CD4-positive, alpha-beta T cell (primary cell): ENCODE measurements around the gene CDK17. TPM values are rescaled to one million over a fixed set of nuclear protein-coding genes. Genes with fewer than 3 reads are reported as not detected.

ENCODE experiments used
- ATAC-seq: fragments of 200-7000 bp; cut with Tn5 transposase; one replicate; pipeline ENCODE4 v1.10.0; 2022; ENCODE audit warnings: mild to moderate bottlenecking; ENCODE audit not compliant: poor library complexity
- CTCF ChIA-PET: fragments of 350-600 bp; sonication (Branson Sonifier 250); formaldehyde crosslinking; loops from one replicate; lab custom pipeline; 2021; ENCODE audit warnings: antibody characterized with exemption, inconsistent platforms; lab: Charles Lee
- POLR2A ChIA-PET: fragments of 350-600 bp; sonication (Branson Sonifier 250); formaldehyde crosslinking; loops from one replicate; lab custom pipeline; 2021; ENCODE audit warnings: antibody characterized with exemption, inconsistent platforms; lab: Charles Lee
- DNase-seq, 14 experiments: peaks; one replicate each; pipeline ENCODE4 v3.0.0-alpha.2; 2013 to 2020; ENCODE audit warnings: mixed read lengths in 2 of 14
- H3K27ac ChIP-seq, 2 donors: one replicate each; pipeline versions ENCODE4 v1.5.1 to v1.7.0; 2013; ENCODE audit warnings: low read length in 2 of 2, low read depth in 1 of 2, mild to moderate bottlenecking in 1 of 2
- H3K27me3 ChIP-seq, 2 experiments: 1 replicate in 1 of 2; 2 replicates in 1 of 2; pipeline versions ENCODE4 v1.6.1 to v1.7.0; 2013; ENCODE audit warnings: low read length in 2 of 2, control low read depth in 1 of 2, mild to moderate bottlenecking in 1 of 2, moderate library complexity in 1 of 2; ENCODE audit not compliant: insufficient read depth in 2 of 2, control insufficient read depth in 1 of 2
- H3K36me3 ChIP-seq: one replicate; pipeline ENCODE4 v1.6.1; 2013; ENCODE audit warnings: low read length, control low read depth; ENCODE audit not compliant: insufficient read depth
- H3K4me1 ChIP-seq: one replicate; pipeline ENCODE4 v1.6.1; 2013; ENCODE audit warnings: low read length, control low read depth; ENCODE audit not compliant: insufficient read depth
- H3K4me3 ChIP-seq: one replicate; pipeline ENCODE4 v1.5.1; 2013; ENCODE audit warnings: mild to moderate bottlenecking, low read length, moderate library complexity
- H3K9me3 ChIP-seq, 2 experiments: 1 replicate in 1 of 2; 2 replicates in 1 of 2; pipeline versions ENCODE4 v1.6.1 to v1.7.0; 2013; ENCODE audit warnings: low read length in 2 of 2, mild to moderate bottlenecking in 2 of 2, control low read depth in 1 of 2, moderate library complexity in 1 of 2; ENCODE audit not compliant: control insufficient read depth in 1 of 2, insufficient read depth in 1 of 2
- H3K27ac Mint-ChIP-seq: one replicate; pipeline ENCODE4 v1.8.0; 2020; ENCODE audit warnings: mixed read lengths
- H3K27me3 Mint-ChIP-seq: one replicate; pipeline ENCODE4 v1.8.0; 2021; ENCODE audit warnings: mixed read lengths
- H3K36me3 Mint-ChIP-seq: one replicate; pipeline ENCODE4 v1.8.0; 2021; ENCODE audit warnings: low read depth, mixed read lengths
- H3K4me1 Mint-ChIP-seq: one replicate; pipeline ENCODE4 v1.8.0; 2021; ENCODE audit warnings: low read depth, mixed read lengths
- H3K4me3 Mint-ChIP-seq: one replicate; pipeline ENCODE4 v1.8.0; 2020; ENCODE audit warnings: mild to moderate bottlenecking, mixed read lengths
- H3K9me3 Mint-ChIP-seq: one replicate; pipeline ENCODE4 v1.8.0; 2020; ENCODE audit warnings: mixed read lengths
- intact Hi-C, 2 experiments: fragments of 100-400 bp; cut with DNase I in 1 of 2; cut with micrococcal nuclease in 1 of 2; formaldehyde crosslinking; loops; one replicate each; pipeline versions ENCODE4 v1.15.1 to v1.9.0; 2023 to 2025; cut with DNase I, micrococcal nuclease
- total RNA-seq, 174 experiments: library from RNA in 2 of 174; stranded (reverse) in 2 of 174; gene quantifications; one replicate each; pipeline ENCODE4 v1.2.3 and lab custom pipeline; 2021 to 2026
- TF ChIP-seq, protein P1 (sequence below): fragments of 200-600 bp; IDR thresholded peaks from one replicate; pipeline ENCODE4 v1.8.0; 2022; ENCODE audit warnings: antibody characterized with exemption, mild to moderate bottlenecking

The CDK17 gene
- total RNA-seq, 2 experiments from 2014 or later = 112 to 113 TPM

DNA sequence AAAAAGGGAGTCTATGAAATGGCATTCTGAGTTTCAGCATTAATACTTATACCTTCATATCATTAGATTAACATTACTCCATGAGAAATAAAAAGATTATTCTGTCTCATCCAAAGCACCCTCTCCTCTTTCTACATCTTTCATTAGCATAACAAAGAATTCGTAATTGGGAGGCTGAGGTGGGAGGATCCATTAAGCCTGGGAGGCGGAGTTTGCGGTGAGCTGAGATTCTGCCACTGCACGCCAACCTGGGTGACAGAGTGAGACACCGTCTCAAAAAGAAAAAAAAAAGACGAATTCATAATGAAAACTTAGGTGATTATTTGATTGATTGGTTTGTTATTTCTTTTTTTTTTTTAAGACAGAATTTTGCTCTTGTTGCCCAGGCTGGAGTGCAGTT is 1.8 kb upstream of the CDK17 start:
- DNase-seq = peak in 6 of 14 experiments; percentile 9 to 70 (median 40)

DNA sequence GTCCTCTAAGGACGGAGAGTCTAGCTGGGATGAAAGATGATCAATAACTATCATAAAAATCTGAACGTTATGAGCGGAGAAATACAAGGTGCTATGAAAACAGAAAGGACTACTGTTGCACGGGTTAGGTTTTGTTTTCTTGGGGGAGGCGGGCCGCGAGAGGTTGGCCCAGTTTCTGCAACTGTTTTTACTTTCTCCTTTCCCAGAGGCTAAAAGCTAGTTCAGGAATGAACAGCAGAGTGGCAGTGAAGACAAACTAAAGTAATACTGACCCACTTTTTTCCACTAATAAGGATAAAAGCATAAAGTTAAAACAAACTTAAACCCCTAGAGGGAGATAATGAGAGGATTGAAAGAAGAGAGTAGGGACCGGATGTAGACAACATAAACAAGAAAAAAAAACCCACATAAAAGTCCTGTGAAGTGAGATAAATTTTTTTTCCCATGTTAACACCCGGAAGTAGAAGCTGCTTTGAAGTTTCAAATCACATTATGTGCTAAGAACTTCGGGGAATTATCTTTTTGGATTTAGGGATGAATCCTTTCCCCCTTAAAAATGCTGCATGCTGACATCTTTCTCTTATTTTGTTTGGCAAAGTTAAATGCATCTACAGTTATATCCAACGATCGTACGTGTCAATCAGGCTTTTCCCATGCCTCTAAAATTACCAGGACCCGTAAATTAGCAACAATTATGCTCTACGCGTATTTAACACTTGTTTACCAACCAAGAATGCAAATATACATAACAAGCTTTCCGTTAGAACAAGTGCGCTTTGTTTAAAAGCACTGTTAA is 1.0 kb upstream of the CDK17 start:
- Mint-ChIP-seq H3K4me1 (peaks cover 38% of the 10 kb centered on the region), H3K4me3 (peak overlapping the region; percentile 95), H3K9me3 (no peaks in the 10 kb centered on the region), H3K27ac (peak overlapping the region; percentile 92), H3K27me3 (no peaks in the 10 kb centered on the region), H3K36me3 (peaks cover 32% of the 10 kb centered on the region)
- CTCF ChIA-PET = interaction anchor here (0.7 to 4.4 kb wide), 37 partner anchors 11 to 340 kb away, joined by 3 to 49 read pairs (median 4); partner anchors contain the start of gene CFAP54
- ATAC-seq (peak; percentile 22), DNase-seq (peak in 12 of 14 experiments; percentile 11 to 88 (median 32))
- Histone ChIP-seq H3K27me3 (no peaks in the 10 kb centered on the region), H3K4me1 (peaks cover 12% of the 10 kb centered on the region), H3K9me3 (no peaks in the 10 kb centered on the region), H3K36me3 (no peaks in the 10 kb centered on the region), H3K4me3 (peak overlapping the region; percentile 88), H3K27ac (peak overlapping the region; percentile 86 to 87)
- intact Hi-C loops = loop anchor here (1.0 to 5.0 kb wide), 9 partner anchors 36 to 366 kb away; partner anchors contain the start of genes CFAP54 (in 2 of the 2) and LTA4H (in 1 of the 2)
- TF ChIP-seq, protein P1, sequence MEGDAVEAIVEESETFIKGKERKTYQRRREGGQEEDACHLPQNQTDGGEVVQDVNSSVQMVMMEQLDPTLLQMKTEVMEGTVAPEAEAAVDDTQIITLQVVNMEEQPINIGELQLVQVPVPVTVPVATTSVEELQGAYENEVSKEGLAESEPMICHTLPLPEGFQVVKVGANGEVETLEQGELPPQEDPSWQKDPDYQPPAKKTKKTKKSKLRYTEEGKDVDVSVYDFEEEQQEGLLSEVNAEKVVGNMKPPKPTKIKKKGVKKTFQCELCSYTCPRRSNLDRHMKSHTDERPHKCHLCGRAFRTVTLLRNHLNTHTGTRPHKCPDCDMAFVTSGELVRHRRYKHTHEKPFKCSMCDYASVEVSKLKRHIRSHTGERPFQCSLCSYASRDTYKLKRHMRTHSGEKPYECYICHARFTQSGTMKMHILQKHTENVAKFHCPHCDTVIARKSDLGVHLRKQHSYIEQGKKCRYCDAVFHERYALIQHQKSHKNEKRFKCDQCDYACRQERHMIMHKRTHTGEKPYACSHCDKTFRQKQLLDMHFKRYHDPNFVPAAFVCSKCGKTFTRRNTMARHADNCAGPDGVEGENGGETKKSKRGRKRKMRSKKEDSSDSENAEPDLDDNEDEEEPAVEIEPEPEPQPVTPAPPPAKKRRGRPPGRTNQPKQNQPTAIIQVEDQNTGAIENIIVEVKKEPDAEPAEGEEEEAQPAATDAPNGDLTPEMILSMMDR = peak; percentile 74
- POLR2A ChIA-PET = interaction anchor here (0.6 to 4.6 kb wide), 41 partner anchors 9 to 542 kb away, joined by 3 to 98 read pairs (median 6); partner anchors contain the start of genes AMDHD1, CCDC38, CFAP54 and LTA4H

More for the DNA sequence above, 1.8 kb upstream of the CDK17 start:
- Mint-ChIP-seq H3K36me3 (peaks cover 32% of the 10 kb centered on the region), H3K4me1 (peaks cover 30% of the 10 kb centered on the region), H3K9me3 (no peaks in the 10 kb centered on the region), H3K27ac (peak overlapping the region; percentile 92), H3K4me3 (peak overlapping the region; percentile 95), H3K27me3 (no peaks in the 10 kb centered on the region)
- CTCF ChIA-PET = interaction anchor here (1.6 to 3.1 kb wide), 3 partner anchors 10 to 45 kb away, joined by 4 to 49 read pairs (median 9); no protein-coding TSS in a partner anchor
- POLR2A ChIA-PET = interaction anchor here (0.6 to 4.6 kb wide), 9 partner anchors 28 to 366 kb away, joined by 3 to 57 read pairs (median 3); partner anchors contain the start of gene LTA4H
- intact Hi-C loops = loop anchor here (5.0 kb wide), 2 partner anchors 35 to 100 kb away; no protein-coding TSS in a partner anchor
- H3K9me3 ChIP-seq = no peaks in the 10 kb centered on the region
- H3K27ac ChIP-seq = peak overlapping the region in 1 of 2 donors; percentile 86
- H3K4me3 ChIP-seq = peak overlapping the region; percentile 88
- H3K27me3 ChIP-seq = no peaks in the 10 kb centered on the region
- ATAC-seq = no peak
- H3K36me3 ChIP-seq = no peaks in the 10 kb centered on the region
- H3K4me1 ChIP-seq = peaks cover 12% of the 10 kb centered on the region
- TF ChIP-seq, protein P1 = no peak

GRCh38 chr12:96400631-96401075 is 414 bp upstream of the CDK17 start:
- ChIA-PET CTCF (interaction anchor here (0.8 to 4.4 kb wide), 35 partner anchors 9 to 340 kb away, joined by 3 to 49 read pairs (median 4); partner anchors contain the start of gene CFAP54), POLR2A (interaction anchor here (0.7 to 4.6 kb wide), 58 partner anchors 11 to 927 kb away, joined by 3 to 98 read pairs (median 6); partner anchors contain the start of genes AMDHD1, CCDC38, CFAP54 and LTA4H)
- DNase-seq = peak in 1 of 14 experiments; percentile 69
- Histone ChIP-seq H3K27ac (peak overlapping the region; percentile 86 to 87), H3K4me1 (peaks cover 13% of the 10 kb centered on the region), H3K9me3 (no peaks in the 10 kb centered on the region), H3K4me3 (peak overlapping the region; percentile 88), H3K27me3 (no peaks in the 10 kb centered on the region), H3K36me3 (no peaks in the 10 kb centered on the region)
- intact Hi-C loops = loop anchor here (1.0 to 5.0 kb wide), 11 partner anchors 34 to 365 kb away; partner anchors contain the start of genes CFAP54 (in 2 of the 2) and LTA4H (in 1 of the 2)
- TF ChIP-seq, protein P1 = no peak
- Mint-ChIP-seq H3K36me3 (peaks cover 32% of the 10 kb centered on the region), H3K4me3 (peak overlapping the region; percentile 95), H3K27ac (peak overlapping the region; percentile 92), H3K27me3 (no peaks in the 10 kb centered on the region), H3K9me3 (no peaks in the 10 kb centered on the region), H3K4me1 (peaks cover 44% of the 10 kb centered on the region)
- ATAC-seq = peak; percentile 26
